GM18870 (cell line): ENCODE results near the gene FRMPD2.
"Not testable (repeated sequence)": the region's sequence is repeated elsewhere in the genome, so short reads cannot be mapped to it uniquely, and the experiment has no call there.

Experiments used
- ATAC-seq: cut with Tn5 transposase; IDR thresholded peaks from one replicate; pipeline ENCODE4 v1.9.1; 2021; ENCODE audit warnings: moderate library complexity; ENCODE audit not compliant: unreplicated experiment

FRMPD2 gene

DNA sequence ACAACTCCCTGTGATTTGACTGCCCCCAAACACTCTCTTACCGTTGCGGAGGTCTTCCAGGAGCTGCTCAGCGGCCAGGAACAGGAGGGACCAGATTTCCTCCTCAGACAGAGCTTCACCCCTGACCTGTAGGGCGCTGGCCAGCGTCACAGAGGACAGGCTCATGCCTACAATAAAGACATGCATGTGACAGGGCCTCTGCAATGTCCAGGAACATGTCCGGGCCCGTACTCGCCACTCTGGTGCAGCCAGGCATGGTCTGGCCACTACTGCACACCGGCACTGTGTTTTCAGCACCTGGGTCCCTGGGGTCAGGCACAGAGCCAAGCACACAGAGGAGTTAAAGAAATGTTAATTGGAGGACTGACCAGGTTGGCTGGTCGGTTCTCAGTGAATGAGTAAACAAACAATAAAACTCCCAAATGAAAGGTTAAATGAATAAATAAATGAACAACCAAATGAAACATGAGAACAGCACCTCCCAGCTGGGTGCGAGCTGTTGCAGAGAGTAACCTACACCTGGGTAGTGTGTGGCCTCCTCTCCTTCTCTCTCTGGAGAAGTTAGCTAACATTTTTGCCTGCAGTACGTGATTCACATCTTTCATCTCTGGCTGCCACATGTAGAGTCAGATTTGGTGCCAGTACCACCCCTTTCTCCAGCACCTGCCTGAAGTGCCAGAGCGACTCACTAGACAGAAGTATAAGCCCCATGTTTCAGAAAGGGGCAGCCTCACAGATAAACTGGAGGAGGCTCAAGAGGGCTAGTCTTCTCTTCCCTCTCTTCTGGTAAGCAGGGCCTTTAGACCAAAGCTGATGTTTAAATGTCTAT, 22.8 kb downstream of the FRMPD2 start:
- no peak for ATAC-seq

DNA sequence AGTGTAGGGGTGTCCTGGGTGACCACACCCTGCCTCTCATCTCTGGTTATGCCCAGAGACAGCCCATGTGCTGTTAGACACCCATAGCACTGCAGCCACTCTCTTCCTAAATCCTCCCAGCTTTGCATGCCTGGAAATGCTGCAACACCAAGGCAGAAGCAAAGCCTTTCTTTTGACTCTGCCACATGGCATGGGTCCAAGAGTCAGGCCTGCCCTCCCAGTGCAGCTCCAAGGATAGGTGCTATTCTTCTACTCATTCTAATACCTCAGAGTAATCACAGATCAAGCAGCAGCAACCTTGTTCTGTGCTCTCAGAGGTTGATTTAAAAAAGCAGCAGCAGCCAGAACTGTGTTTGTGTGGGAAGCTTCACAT, 23.4 kb downstream of the FRMPD2 start:
- no peak for ATAC-seq

DNA sequence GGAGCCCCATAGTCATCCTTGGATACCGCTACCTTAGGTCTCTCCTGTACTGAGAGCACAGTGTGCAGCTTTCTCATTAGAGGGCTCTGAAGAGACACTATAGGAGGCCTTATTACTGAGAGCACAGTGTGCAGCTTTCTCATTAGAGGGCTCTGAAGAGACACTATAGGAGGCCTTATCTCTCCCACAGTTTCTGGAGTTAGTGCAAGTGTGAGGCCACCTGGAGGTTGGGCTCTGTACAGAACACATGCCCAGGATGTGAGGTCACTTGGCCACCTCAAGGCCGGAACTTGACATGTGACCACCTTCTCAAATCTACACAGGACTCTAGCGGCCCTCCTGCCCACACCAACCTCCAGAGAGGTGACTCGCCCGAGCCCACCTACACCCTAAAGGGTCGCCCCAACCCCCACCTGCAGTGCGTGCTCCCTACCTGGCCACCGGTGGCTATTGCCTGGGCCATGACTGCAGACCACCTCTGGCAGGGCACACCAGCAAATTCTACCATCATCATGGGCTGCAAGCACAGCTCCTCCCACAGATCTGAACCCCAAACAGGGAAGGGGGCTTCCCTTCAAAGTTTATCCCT, 24.6 kb downstream of the FRMPD2 start:
- no peak for ATAC-seq

DNA sequence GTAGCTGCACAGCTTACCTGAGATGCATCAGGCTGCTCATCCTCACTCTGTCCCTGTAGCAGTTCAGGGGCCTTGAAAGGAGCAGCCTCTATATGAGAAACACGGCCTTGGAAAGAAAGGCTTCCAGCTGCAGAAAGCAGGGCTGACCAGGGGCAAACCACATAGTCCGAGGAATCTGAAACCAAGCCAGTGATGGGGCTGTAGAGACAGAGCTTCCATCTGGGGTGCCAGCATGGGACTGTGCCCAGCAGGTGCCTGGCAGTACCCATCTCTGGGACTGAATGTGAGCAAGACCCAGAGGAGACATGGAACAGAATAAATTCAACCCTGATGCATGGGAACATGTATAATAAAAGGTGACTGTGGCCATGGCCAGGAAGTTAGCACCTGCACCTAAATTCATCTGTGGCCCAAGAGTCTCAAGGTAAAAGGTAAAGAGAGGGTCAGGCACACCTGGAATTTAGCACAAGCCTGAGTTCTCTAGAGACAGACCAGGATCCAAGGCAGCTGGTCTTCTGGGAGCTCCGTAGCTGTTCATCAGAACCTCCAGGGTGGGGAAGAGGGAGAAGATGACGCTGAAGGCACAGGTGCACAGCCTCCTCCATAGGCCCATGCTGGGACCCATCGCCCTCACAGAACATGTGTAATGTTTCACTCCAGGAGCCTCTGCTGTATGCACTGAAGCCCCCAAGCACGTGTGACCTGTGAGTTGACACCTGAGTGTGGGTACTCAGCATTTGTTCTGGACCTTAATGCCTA, 25.3 kb downstream of the FRMPD2 start:
- ATAC-seq = no peak

DNA sequence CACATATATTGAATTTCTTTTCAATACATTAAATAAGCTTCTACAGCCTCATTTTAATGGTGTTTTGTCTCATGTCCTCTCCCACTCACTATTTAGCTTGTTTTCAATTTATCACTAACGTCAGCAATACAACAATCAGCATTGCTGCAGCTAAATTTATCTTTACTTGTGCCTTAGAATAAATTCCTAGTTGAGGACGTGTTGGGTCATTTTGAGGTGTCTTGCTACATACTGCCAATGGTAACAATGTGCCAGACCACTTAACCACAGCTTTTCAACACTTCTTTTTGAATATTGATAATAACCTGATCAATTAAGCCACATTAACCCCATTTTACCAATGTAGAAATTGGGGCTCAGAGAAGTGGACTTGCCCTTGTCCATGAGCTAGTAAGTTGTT, 26.0 kb downstream of the FRMPD2 start:
- ATAC-seq = no peak

DNA sequence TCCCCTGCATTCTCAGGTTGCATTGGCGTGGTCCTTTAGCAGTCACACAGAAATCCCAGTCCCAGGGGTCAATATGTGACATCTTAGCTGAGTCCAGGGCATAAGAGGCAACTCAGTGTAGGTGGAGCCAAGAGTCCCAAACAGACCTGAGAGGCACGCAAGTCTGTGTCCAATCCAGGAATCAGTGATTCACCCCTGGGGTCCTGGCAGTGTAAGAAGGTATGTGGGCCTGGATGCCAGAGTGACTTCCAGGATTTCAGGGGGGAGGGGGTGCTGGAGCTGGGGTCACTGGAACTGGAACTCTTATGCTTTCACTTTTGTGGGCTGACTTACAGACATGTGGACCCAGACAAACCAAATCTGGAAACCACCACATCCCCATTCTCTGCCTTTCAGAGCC, 26.8 kb downstream of the FRMPD2 start:
- no peak for ATAC-seq

DNA sequence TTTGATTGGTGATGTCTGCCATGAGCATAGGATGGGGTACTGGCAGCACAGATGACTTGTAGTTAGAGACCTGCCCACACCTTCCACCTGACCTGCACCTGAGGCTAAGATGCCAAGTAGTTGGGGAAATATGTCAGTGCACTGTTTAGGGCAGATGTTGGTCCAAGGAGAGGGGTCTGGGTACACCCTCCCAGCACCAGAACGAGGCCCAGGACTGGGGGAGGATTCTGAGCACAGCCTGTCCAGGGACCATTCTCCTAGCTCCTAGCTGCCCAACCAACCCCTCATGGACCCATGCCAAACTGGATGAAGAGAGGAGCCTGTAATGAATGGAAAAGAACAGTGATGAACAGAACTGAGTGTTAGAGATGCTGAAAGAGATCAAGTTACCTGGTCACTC, 28.0 kb downstream of the FRMPD2 start:
- no peak for ATAC-seq

DNA sequence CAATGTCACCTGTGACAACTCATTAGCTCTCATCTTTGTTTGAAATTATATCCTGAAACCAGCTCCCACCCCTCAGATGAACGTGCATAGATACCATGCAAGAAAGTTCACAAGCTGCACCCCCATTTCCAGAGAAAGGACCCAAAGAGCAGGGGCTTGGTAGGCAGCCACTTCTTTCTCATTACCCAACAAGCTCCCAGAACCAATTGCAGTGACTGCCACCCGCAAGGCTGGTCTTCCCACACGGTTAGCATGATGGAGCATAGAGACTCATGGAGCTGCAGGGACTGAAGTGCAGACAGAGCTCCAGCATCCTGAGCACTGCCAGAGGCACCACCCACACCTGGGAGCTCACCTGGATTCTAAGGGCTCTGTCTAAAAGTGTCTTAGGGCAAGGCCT, 28.5 kb downstream of the FRMPD2 start:
- no peak for ATAC-seq

DNA sequence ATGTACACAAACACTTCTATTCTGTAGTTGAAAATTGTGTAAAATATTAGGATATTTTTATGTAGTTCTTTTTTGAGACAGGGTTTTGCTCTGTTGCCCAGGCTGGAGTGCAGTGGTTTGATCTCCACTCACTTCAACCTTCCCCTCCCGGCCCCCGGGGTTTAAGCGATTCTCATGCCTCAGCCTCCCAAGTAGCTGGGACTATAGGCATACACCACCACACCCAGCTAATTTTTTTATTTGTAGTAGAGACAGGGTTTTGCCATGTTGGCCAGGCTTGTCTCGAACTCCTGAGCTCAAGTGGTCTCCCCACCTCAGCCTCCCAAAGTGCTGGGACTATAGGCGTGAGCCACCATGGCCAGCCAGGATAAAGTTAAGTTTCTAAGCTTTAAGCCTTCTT, 30.6 kb downstream of the FRMPD2 start:
- ATAC-seq = not testable (repeated sequence)

DNA sequence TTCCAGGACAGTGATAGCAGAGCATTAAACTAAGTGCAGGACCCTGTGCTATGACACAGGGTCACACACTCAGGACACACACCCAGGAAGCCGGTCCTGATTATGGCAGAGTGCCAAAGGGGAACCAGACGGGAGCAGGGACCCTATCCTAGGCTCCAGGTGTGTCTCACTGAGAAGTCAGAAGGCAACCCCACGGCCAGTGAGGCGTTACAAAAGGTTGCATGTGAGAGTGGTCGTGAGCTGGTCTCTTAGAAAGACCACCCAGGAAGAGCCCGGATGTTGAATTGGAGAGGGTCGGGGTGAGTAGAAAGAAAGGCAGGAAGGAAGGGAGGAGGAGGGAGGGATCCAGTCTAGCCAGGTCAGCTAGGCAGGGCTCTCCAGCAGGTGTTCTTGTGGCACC, 31.0 kb downstream of the FRMPD2 start:
- ATAC-seq = no peak

DNA sequence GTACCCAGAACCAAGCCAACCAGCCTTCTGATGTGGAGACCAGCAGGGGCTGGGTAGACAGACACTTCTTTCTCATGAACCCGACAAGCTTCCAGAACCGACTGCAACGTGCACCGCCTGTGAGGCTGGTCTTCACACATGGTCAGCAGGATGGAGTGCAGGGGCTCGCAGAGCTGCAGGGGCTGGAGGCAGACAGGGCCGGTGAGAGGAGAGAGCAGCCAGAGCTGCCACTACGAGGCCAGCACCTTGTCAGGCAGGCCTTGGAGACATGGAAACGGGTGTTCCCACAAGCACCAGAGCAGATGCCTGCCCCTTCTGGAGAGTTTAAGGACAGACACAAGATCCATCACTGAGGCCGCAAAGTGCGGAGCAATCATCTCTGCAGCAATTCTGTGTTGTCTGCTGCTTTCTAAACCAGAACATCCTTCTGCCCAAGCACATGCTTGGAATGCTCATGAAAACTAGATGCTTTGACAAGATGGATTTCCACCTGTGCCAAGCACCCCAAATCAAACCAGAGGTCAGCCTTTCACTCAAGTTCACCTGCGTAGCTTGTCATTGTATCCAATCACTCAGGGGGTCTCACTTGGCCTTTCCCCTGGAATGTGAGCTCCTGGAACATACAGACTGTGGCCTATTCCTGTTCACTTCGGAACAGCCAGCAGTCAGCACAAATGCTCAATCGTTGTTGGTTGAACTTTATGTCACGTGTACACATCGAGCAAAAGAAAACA, 32.2 kb downstream of the FRMPD2 start:
- no peak for ATAC-seq

DNA sequence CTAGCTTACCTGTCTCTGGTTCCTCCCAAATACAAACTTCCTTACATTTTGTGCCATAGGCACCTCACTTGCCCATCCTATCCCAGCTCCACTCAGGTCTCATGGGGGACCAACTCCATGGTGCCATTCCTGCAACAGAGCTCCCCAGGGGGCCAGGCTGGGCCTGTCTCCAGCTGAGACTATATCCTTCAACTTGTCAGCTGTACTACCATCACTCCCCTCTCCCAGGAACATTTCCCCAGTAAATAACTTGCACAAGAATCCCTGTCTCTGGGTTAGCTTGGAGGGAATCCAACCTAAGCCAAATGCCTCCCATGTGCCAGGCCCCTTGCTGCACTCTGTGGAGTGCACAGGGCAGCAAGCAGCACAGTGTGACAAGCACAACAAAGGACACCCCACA, 33.2 kb downstream of the FRMPD2 start:
- ATAC-seq = no peak

DNA sequence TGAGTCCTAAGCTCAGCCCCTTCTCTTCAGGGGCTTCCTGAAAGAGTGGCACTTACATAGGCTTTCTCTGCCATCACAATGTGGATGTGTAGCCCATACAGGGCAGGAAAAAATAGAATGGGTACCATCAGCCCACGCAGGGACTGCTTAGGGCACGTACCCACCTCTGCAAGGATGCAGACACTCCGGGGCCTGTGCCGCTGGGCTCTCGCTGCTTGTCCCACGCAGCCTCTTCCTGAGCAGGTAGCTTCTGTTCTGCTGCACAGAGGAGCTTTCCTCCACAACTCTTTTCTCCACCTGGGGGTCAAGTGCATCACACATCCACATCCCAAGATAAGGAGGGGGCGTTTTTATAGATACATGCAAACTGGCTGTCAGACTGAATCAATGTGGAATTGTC, 34.3 kb downstream of the FRMPD2 start:
- no peak for ATAC-seq

DNA sequence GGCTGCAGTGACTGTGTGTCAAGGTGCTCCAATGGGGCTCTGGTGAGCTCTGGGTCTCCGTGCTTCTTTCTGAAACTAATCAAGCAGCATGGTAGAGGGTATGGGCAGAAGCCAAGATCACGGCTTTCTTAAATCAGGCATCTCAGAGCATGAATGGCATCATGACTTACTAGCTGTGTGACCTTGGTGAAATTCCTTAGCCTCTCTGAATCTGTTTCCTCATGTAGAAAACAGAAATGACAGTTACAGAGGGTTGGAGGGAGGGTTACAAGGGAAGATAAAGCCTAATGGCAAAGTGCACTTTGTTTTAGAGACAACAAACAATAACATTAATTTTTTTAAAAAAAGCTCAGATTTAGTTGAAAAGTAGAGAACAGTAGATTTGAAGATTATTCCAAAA, 34.9 kb downstream of the FRMPD2 start:
- ATAC-seq = no peak

DNA sequence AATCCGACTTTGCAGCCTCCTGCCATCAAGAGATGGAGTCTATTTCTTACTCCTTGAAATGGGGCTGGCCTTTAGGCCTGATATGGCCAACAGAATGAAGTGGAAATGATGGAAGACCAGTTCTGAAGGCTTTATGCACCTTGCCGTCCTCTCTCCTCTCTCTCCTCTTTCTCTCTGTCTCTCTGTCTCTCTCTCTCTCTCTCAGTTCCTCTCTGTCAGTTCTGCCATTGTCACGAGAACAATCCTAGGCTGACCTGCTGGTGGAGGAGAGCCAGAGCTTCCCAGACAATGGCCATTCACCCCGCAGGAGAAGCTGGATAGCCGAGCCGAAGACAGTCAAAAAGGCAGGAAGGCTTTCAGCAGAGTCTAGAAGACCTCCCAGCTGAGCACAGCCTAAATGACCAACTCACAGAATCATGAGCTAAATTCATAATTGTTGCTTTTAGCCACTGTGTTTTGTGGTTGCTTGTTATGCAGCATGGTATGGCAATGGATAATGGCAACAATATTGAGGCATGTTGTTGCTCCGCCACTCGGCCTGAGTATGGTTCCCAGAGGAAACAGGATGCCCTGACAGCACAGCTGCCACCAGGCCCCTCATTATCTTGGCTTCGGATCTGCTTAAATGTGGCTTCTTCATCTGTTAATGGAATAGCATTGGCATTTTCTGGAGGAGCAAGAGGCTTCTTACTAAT, 35.5 kb downstream of the FRMPD2 start:
- ATAC-seq = no peak

DNA sequence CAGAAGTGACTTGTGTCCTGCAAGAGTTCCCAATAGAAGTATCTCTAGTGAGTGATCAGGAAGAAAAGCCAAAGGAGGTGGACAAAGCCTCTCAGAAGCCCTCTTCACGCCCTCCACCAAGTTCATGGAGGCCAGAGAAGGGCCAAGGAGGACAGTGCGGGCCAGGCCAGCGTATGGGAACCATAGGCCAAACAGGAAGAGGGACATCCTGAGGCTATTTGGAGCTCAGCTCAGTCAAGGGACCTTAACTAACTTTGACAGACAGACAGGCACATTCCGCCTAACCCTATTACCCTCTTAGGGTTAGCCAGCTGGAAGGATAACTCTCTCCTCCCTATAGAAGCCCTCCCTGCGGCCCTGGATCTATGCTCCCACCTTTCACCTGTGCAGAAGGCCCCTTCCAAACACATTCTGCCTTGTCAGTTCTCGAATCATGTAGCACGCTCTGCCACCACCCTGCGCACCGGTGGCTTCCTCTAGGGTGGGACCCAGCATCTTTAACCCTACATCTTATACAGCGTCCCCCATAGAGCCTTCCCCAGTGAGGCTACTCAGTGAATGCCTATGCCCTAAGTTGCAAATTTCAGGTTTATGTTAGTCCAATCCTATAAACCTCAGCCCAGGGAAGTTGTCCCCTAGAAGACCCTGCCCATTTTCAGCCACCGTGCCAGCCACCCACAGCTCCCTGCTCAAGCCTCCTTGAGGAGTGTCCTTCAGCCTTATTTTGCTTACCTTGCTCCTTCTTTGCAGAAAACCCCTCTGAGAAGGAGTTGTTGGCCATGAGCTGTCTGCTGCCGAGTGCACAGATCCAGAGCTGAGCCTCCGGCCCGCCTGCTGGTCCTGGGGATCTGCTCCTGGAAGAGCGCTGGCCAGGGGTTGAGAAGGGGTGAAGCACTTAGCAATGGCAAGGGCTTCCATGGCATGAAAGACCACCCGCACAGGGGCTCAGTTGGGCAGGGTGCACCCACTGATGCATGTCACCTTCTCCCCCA, 36.9 kb downstream of the FRMPD2 start:
- ATAC-seq = no peak

DNA sequence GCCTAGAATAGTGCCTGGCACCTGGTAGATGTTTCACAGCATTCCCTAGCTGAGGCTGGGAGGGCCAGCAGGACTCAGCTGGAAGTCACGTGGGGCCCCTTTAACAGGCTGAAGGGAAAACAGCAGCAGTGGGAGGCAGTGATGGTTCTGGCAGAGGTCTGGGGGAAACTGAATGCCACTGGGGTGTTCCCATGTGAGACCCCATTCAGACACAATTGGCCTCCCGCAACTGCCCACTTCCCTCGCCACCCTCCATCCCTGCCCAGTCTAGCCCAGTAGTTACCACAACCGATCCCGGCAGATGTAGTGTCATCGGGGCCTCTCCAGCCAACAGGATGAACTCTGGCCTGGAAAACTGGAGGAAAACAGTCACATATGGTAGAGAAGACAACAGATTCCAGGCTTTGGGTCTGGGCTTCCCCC, 38.3 kb downstream of the FRMPD2 start:
- ATAC-seq = no peak

DNA sequence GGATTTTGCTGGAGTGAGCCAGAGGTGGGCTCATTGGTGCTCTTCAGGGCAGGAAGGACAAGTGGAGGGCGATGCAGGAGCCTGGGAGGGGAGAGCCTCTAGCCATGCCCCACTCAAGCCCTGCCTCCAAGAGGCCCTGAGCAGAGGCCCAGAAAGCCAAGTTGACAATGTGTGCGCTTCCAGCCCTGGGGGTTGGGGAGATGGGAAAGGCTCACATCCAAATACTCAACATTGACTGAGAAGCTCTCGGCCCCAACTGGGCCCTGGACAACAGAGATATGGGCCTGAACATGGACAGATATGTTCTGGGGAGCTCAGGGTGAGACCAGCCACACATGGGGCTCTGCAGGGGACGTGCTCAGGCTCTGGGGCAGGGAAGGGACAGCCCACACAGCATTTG, 39.0 kb downstream of the FRMPD2 start:
- ATAC-seq = no peak

DNA sequence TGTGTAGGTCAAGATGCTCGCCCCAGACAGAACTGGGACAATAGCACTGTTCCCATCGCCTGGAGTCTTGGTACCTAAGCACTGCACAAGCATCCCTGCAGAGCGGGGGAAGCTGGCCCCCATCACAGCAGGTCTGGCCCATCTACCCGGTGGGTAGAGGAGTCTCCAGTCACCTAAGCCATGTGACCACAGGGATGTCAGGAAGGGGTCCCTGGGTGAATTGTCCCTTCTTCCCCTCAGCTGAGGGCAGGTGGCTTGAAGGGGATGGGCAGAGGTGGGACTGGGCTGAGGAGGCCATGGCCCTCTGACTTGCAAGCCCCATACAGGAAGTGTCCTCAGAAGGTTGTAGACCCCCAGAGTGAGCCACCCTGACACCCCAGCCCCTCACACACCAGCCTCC, 39.7 kb downstream of the FRMPD2 start:
- no peak for ATAC-seq

DNA sequence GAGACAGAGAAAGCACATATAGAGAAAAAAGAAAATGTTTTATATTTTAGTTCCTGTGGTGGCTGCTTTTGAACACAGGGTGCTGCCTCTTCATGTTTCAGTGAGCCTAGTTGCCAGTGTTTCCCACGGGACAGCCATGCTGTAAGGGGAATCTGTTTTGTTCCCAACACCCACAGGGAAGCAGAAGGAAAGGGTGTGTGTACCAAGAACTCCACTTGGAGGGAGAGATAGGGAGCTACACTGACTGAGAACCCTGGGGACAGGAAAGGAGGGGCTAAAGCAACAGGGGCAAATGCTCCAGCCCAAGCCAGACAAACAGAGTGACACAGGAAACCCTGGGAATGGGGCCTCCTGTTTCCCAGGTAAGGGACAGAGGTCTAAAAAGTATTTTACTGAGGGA, 40.2 kb downstream of the FRMPD2 start:
- no peak for ATAC-seq
